Body of pancreas (tissue), 4 donors: ENCODE results near the gene HNRNPC. TPM values are rescaled to one million over a fixed set of nuclear protein-coding genes. Genes with fewer than 3 reads are reported as not detected.

Source experiments
- ATAC-seq: fragments of 150-250 bp; one replicate; pipeline ENCODE4 v1.9.1; 2016
- DNase-seq, 4 donors: peaks; one replicate each; pipeline ENCODE4 v3.0.0-alpha.2; 2019
- H3K27ac ChIP-seq, 4 donors: fragments of 200-600 bp; sonication (generic); 1 replicate in 3 of 4; 2 replicates in 1 of 4; pipeline versions ENCODE4 v1.5.1 to v1.6.1; 2016 to 2019; ENCODE audit warnings: mild to moderate bottlenecking in 1 of 4, mixed read lengths in 1 of 4, moderate library complexity in 1 of 4
- H3K27me3 ChIP-seq, 2 donors: fragments of 200-600 bp; sonication (generic); one replicate each; pipeline ENCODE4 v1.6.0; 2016; ENCODE audit warnings: mild to moderate bottlenecking in 1 of 2
- H3K36me3 ChIP-seq, 2 donors: fragments of 200-600 bp; sonication (generic); replicated peaks in 1 of 2; 2 replicates each; pipeline ENCODE4 v1.5.1; 2016; ENCODE audit warnings: low read depth in 2 of 2; ENCODE audit not compliant: insufficient read depth in 1 of 2
- H3K4me1 ChIP-seq: fragments of 200-600 bp; sonication (generic); one replicate; pipeline ENCODE4 v1.6.0; 2016
- H3K4me3 ChIP-seq, 2 donors: fragments of 200-600 bp; sonication (generic); 1 replicate in 1 of 2; 2 replicates in 1 of 2; pipeline ENCODE4 v1.5.1; 2016 to 2019
- H3K9me3 ChIP-seq, 3 donors: fragments of 200-600 bp; sonication (generic); 1 replicate in 2 of 3; 2 replicates in 1 of 3; pipeline ENCODE4 v1.5.1; 2016
- POLR2A ChIP-seq, 3 donors: fragments of 450-650 bp; IDR thresholded peaks; one replicate each; pipeline ENCODE4 v1.6.1; 2016; ENCODE audit warnings: antibody characterized with exemption in 3 of 3, mild to moderate bottlenecking in 2 of 3
- WGBS, 2 donors: methylation state at CpG; one replicate each; pipeline ENCODE4 v1.1.5; 2017; 5-methylcytosine and 5-hydroxymethylcytosine counted together
- intact Hi-C: fragments of 100-400 bp; cut with DNase I; formaldehyde crosslinking; loops from one replicate; pipeline ENCODE4 v1.15.1; 2023
- total RNA-seq, 2 donors: library from RNA; depleted of rRNA; stranded (reverse); fragments of >200 nt; gene quantifications; one replicate each; pipeline ENCODE4 v1.1.0, GENCODE V29; 2016
- TF ChIP-seq, protein P1 (sequence below), 7 experiments: fragments of 450-650 bp in 4 of 7; fragments of 200-600 bp in 3 of 7; sonication (generic) in 3 of 7; IDR thresholded peaks; one replicate each; pipeline ENCODE4 v1.5.1; 2016 to 2019; ENCODE audit warnings: antibody characterized with exemption in 7 of 7

HNRNPC gene
- total RNA-seq: 100 to 1,000 TPM; 245 to 251 TPM

DNA sequence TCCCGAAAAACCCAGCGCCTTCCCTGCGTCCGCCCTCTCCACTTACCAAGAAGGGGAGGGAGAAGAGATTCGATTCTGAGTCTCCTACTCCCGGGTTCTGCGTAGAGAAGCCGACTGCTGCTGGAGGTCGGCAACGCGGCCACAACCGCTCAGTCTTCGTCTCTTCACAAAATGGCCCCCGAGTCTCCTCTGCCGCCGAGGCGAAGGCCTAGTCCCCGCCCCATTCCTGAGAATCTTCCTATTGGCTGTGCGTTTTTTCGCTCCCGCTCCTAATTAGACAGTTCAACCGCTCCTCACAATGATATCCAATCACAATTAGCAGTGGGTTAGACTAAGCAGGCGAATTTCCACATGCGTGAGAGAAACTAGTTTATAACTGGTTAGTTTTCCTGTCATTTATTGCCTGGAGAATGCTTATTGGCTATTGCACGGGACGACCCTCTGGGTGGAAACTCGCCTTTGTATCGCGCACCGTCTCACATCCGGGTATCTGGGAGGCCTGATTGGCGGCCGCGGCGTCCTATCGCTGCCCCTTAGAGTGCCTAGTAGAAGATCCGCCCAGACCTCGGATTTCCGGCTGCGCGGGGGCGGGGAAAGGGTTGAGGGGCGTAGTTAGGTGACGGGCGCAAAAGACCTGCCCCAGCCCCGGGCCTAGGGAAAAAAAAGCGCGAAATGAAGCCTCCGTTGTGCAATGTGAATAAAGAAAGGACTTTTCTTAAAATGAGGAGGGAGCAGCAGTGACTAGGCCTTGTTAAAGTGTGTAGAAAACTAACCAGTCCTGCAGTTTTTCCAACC, at the start of gene HNRNPC:
Gene HNRNPC (minus strand): TSS at position 191 of the 795 bp plus-strand sequence. CDS start 35,249 bp downstream, outside the sequence.
- H3K9me3 ChIP-seq: no peaks in the 10 kb centered on the region
- H3K4me1 ChIP-seq: peaks cover 32% of the 10 kb centered on the region
- 0 to 1% methylated on average over 35 to 49 of the region's 49 CpGs for WGBS, 2 donors
- no peaks in the 10 kb centered on the region for H3K27me3 ChIP-seq
- ATAC-seq (peak; percentile 96), DNase-seq (peak; percentile 99 to 100 (median 100))
- intact Hi-C loops: no loop called here
- TF ChIP-seq, protein P1, sequence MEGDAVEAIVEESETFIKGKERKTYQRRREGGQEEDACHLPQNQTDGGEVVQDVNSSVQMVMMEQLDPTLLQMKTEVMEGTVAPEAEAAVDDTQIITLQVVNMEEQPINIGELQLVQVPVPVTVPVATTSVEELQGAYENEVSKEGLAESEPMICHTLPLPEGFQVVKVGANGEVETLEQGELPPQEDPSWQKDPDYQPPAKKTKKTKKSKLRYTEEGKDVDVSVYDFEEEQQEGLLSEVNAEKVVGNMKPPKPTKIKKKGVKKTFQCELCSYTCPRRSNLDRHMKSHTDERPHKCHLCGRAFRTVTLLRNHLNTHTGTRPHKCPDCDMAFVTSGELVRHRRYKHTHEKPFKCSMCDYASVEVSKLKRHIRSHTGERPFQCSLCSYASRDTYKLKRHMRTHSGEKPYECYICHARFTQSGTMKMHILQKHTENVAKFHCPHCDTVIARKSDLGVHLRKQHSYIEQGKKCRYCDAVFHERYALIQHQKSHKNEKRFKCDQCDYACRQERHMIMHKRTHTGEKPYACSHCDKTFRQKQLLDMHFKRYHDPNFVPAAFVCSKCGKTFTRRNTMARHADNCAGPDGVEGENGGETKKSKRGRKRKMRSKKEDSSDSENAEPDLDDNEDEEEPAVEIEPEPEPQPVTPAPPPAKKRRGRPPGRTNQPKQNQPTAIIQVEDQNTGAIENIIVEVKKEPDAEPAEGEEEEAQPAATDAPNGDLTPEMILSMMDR (IDR thresholded peaks at IDR 0.05): no peak
- peak; percentile 88 to 99 (median 99) for TF ChIP-seq POLR2A (IDR thresholded peaks at IDR 0.05)
- peak within 1 kb of the TSS; percentile 87 to 92 for H3K4me3 ChIP-seq
- H3K27ac ChIP-seq: peak within 1 kb of the TSS; percentile 86 to 96 (median 94)
- no peaks in the 10 kb centered on the region for H3K36me3 ChIP-seq

DNA sequence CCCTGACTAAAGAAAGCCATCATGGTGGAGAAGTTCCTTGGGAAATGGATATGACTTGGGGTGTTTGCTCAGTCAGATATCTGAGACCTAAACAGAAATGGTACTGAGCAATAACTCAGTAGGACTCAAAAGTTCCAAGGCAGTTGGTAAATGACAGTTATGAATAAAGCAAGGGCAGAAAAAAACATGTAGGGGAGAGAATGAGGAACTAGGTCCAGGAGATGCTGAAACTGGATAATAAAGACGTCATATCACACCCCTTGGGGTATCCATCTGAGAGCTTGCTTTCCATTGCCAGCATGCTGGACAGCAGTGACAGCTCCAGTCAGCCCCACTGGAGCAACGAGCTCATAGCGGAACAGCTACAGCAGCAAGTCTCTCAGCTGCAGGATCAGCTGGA, 48.2 kb upstream of the HNRNPC start:
- intact Hi-C loops: no loop called here
- H3K9me3 ChIP-seq: no peaks in the 10 kb centered on the region
- no peaks in the 10 kb centered on the region for H3K4me1 ChIP-seq
- ATAC-seq (no peak), DNase-seq (no peak)
- H3K4me3 ChIP-seq: no peak overlapping the region
- H3K27me3 ChIP-seq: no peaks in the 10 kb centered on the region
- no peak for TF ChIP-seq POLR2A (IDR thresholded peaks at IDR 0.05)
- TF ChIP-seq, protein P1 (IDR thresholded peaks at IDR 0.05): no peak
- H3K27ac ChIP-seq: no peak overlapping the region
- whole genome bisulfite sequencing, 2 donors: 45 to 48% methylated on average over 3 of the region's 3 CpGs
- no peaks in the 10 kb centered on the region for H3K36me3 ChIP-seq

DNA sequence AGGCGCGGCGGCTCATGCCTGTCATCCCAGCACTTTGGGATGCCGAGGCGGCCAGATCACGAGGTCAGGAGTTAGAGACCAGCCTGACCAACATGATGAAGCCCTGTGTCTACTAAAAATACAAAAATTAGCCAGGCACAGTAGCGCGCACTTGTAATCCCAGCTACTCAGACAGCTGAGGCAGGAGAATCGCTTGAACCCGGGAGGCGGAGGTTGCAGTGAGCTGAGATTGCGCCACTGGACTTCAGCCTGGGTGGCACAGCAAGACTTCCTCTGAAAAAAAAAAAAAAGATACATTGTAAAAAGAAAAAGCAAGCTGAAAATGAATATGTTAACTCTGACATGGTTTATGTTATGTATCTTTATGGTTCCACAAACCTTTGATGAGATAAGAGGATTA, 44.3 kb upstream of the HNRNPC start:
- H3K9me3 ChIP-seq: no peaks in the 10 kb centered on the region
- no peak for ATAC-seq

DNA sequence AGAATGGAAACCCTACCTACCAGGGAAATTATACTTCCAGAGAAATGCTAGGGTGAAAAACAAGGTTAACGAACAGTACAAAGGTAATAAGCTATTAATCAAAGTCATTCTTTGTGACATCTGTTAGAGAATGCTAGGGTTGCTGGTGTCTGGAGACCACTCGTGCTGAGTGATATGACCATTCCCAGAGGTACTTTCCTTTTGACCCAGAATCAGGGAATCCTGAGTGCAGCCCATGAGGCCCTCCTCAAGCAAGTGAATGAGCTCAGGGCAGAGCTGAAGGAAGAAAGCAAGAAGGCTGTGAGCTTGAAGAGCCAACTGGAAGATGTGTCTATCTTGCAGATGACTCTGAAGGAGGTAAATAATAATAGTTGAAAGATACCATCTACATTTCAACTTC, 42.4 kb upstream of the HNRNPC start:
- H3K36me3 ChIP-seq: no peaks in the 10 kb centered on the region
- 55 to 69% methylated on average over 2 of the region's 2 CpGs for WGBS, 2 donors
- TF ChIP-seq POLR2A (IDR thresholded peaks at IDR 0.05): no peak
- TF ChIP-seq, protein P1 (IDR thresholded peaks at IDR 0.05): no peak

More for the DNA sequence above, 44.3 kb upstream of the HNRNPC start:
- intact Hi-C loops: no loop called here
- Histone ChIP-seq H3K36me3 (no peaks in the 10 kb centered on the region), H3K27me3 (no peaks in the 10 kb centered on the region), H3K4me1 (peaks cover 5% of the 10 kb centered on the region), H3K27ac (no peak overlapping the region), H3K4me3 (no peak overlapping the region)
- no peak for TF ChIP-seq POLR2A (IDR thresholded peaks at IDR 0.05)
- TF ChIP-seq, protein P1 (IDR thresholded peaks at IDR 0.05): no peak
- DNase-seq: no peak
- WGBS, 2 donors: 75 to 85% methylated on average over 12 of the region's 12 CpGs

More for the DNA sequence above, 42.4 kb upstream of the HNRNPC start:
- peaks cover 12% of the 10 kb centered on the region for H3K4me1 ChIP-seq
- H3K27me3 ChIP-seq: no peaks in the 10 kb centered on the region
- DNase-seq (no peak), ATAC-seq (no peak)
- intact Hi-C loops: no loop called here
- H3K9me3 ChIP-seq: no peaks in the 10 kb centered on the region
- no peak overlapping the region for H3K27ac ChIP-seq
- H3K4me3 ChIP-seq: no peak overlapping the region
